Keratinocyte (primary cell): Measurements from ENCODE around the gene FBXO38. TPM values are rescaled to one million over a fixed set of nuclear protein-coding genes. Genes with fewer than 3 reads are reported as not detected.

Experiments
- DNase-seq: peaks from one replicate; pipeline ENCODE4 v3.0.0-alpha.2; 2011; ENCODE audit warnings: low read depth, missing footprints, low spot score
- FAIRE-seq: peaks from 2 replicates; lab custom pipeline; 2011; peaks lifted over from hg19 to GRCh38; lab: Jason Lieb, UNC
- H2AFZ ChIP-seq: 2 replicates; pipeline ENCODE4 v1.6.0; 2012; ENCODE audit warnings: low read length, control low read depth, inconsistent platforms; ENCODE audit not compliant: control insufficient read depth
- H3K27ac ChIP-seq: 2 replicates; pipeline ENCODE4 v1.5.1; 2011; ENCODE audit warnings: low read length; ENCODE audit not compliant: control insufficient read depth, insufficient read depth
- H3K27me3 ChIP-seq: 3 replicates; pipeline ENCODE4 v1.6.0; 2011; ENCODE audit warnings: low read length; ENCODE audit not compliant: control insufficient read depth, insufficient read depth; ENCODE audit errors: extremely low read depth
- H3K36me3 ChIP-seq, 2 experiments: 2 replicates in 1 of 2; 3 replicates in 1 of 2; pipeline ENCODE4 v1.5.1; 2011; ENCODE audit warnings: low read length in 2 of 2, mild to moderate bottlenecking in 1 of 2; ENCODE audit not compliant: control insufficient read depth in 2 of 2, insufficient read depth in 2 of 2; ENCODE audit errors: extremely low read depth in 1 of 2
- H3K4me1 ChIP-seq: 3 replicates; pipeline ENCODE4 v1.5.1; 2011; ENCODE audit warnings: low read length; ENCODE audit not compliant: control insufficient read depth, insufficient read depth; ENCODE audit errors: extremely low read depth
- H3K4me2 ChIP-seq: 3 replicates; pipeline ENCODE4 v1.6.0; 2011; ENCODE audit warnings: low read depth, low read length; ENCODE audit not compliant: control insufficient read depth, insufficient read depth; ENCODE audit errors: extremely low read depth
- H3K4me3 ChIP-seq, 3 experiments: fragments of 200-600 bp in 1 of 3; sonication (generic) in 1 of 3; 2 replicates in 2 of 3; 3 replicates in 1 of 3; pipeline ENCODE4 v1.5.1; 2011 to 2016; ENCODE audit warnings: low read length in 3 of 3, mild to moderate bottlenecking in 3 of 3, control low read depth in 2 of 3, inconsistent platforms in 1 of 3, low read depth in 1 of 3, mixed read lengths in 1 of 3, mixed run types in 1 of 3, moderate library complexity in 1 of 3; ENCODE audit not compliant: control insufficient read depth in 2 of 3, insufficient read depth in 2 of 3; ENCODE audit errors: extremely low read depth in 1 of 3
- H3K79me2 ChIP-seq: 2 replicates; pipeline ENCODE4 v1.6.0; 2012; ENCODE audit warnings: low read length; ENCODE audit not compliant: control insufficient read depth, insufficient read depth
- H3K9ac ChIP-seq: 3 replicates; pipeline ENCODE4 v1.6.0; 2011; ENCODE audit warnings: low read length; ENCODE audit not compliant: control insufficient read depth, insufficient read depth; ENCODE audit errors: extremely low read depth
- H3K9me1 ChIP-seq: 3 replicates; pipeline ENCODE4 v1.6.0; 2011; ENCODE audit warnings: low read length; ENCODE audit not compliant: control insufficient read depth, insufficient read depth; ENCODE audit errors: extremely low read depth
- H3K9me3 ChIP-seq: 2 replicates; pipeline ENCODE4 v1.5.1; 2012; ENCODE audit warnings: low read depth, low read length; ENCODE audit not compliant: control insufficient read depth
- H4K20me1 ChIP-seq: 3 replicates; pipeline ENCODE4 v1.6.0; 2011; ENCODE audit warnings: low read length; ENCODE audit not compliant: control insufficient read depth, insufficient read depth; ENCODE audit errors: extremely low read depth
- EZH2 ChIP-seq: IDR thresholded peaks from one replicate; pipeline ENCODE4 v1.6.1; 2012; ENCODE audit warnings: inconsistent platforms, mild to moderate bottlenecking, low read length, moderate library complexity
- dilution Hi-C: fragments of 300-500 bp; cut with MboI; formaldehyde crosslinking; loops from one replicate; pipeline ENCODE4 v1.7.0; 2020; ENCODE audit warnings: low sequenced_read_pairs; ENCODE audit not compliant: extremely low pct_ligation_motif_present
- polyA plus RNA-seq, 5 experiments: library from polyadenylated mRNA; depleted of rRNA in 3 of 5; stranded (reverse) in 3 of 5; stranded (forward) in 1 of 5; unstranded in 1 of 5; fragments of >200 nt; gene quantifications; 1 replicate in 1 of 5; 2 replicates in 3 of 5; 3 replicates in 1 of 5; pipeline versions ENCODE4 v1.2.1 to v1.2.3, GENCODE V29; 2011 to 2012; ENCODE audit warnings: missing spikeins in 2 of 5, low read depth in 1 of 5, low replicate concordance in 1 of 5
- TF ChIP-seq, protein P1 (sequence below), 3 experiments: IDR thresholded peaks in 1 of 3; conservative IDR thresholded peaks in 1 of 3; optimal IDR thresholded peaks in 1 of 3; 2 replicates in 2 of 3; 3 replicates in 1 of 3; pipeline versions ENCODE3 to v1.5.1; 2011; ENCODE audit warnings: low read length in 3 of 3, mild to moderate bottlenecking in 3 of 3, moderate library complexity in 2 of 3, control low read depth in 1 of 3, inconsistent platforms in 1 of 3; ENCODE audit not compliant: insufficient read depth in 2 of 3; ENCODE audit errors: extremely low read depth in 1 of 3

FBXO38 gene
- polyA plus RNA-seq, 1 donor (not counting 4 experiments of a cell fraction or from before 2014, with no cell fraction given) = 30.4 TPM

DNA sequence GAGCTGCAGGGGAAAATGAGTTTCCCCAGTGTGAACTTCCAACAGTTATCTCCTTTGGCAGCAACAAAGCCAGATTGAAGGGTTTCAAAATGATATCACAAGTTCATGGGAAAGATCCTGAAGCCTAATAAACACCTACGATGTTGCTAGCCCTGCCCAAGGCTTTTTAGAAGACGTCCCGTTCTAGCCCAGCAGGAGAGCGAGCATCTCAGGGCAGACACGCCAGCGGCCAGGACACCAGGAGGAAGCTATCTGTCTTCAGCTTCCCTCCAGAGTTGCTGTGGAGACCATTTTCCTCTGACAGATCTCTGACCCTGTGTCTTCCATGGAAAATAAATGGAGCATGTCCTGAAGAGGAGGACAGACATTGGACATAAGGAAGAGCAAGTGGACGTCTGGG lies 98.4 kb downstream of the FBXO38 start:
- H3K79me2 ChIP-seq = no peaks in the 10 kb centered on the region
- FAIRE-seq (no peak), DNase-seq (no peak)
- H3K9ac ChIP-seq = no peak overlapping the region
- H3K36me3 ChIP-seq = no peaks in the 10 kb centered on the region
- H3K27me3 ChIP-seq = no peaks in the 10 kb centered on the region
- H3K9me1 ChIP-seq = no peaks in the 10 kb centered on the region
- H3K9me3 ChIP-seq = no peaks in the 10 kb centered on the region
- dilution Hi-C loops = no loop called here
- no peaks in the 10 kb centered on the region for H4K20me1 ChIP-seq
- no peak overlapping the region for H2AFZ ChIP-seq
- H3K4me2 ChIP-seq = no peak overlapping the region
- H3K27ac ChIP-seq = no peak overlapping the region
- peaks cover 2% of the 10 kb centered on the region for H3K4me1 ChIP-seq
- no peak for TF ChIP-seq EZH2
- TF ChIP-seq, protein P1, sequence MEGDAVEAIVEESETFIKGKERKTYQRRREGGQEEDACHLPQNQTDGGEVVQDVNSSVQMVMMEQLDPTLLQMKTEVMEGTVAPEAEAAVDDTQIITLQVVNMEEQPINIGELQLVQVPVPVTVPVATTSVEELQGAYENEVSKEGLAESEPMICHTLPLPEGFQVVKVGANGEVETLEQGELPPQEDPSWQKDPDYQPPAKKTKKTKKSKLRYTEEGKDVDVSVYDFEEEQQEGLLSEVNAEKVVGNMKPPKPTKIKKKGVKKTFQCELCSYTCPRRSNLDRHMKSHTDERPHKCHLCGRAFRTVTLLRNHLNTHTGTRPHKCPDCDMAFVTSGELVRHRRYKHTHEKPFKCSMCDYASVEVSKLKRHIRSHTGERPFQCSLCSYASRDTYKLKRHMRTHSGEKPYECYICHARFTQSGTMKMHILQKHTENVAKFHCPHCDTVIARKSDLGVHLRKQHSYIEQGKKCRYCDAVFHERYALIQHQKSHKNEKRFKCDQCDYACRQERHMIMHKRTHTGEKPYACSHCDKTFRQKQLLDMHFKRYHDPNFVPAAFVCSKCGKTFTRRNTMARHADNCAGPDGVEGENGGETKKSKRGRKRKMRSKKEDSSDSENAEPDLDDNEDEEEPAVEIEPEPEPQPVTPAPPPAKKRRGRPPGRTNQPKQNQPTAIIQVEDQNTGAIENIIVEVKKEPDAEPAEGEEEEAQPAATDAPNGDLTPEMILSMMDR (optimal IDR thresholded peaks at IDR 0.05 in 1 of 3, IDR thresholded peaks at IDR 0.05 in 1 of 3, conservative IDR thresholded peaks at IDR 0.05 in 1 of 3; ENCODE audit: extremely low read depth in 1 of 3, insufficient read depth in 2 of 3, low read length in 3 of 3) = no peak
- H3K4me3 ChIP-seq = no peak overlapping the region

GRCh38 chr5:148482697-148483462 lies 99.1 kb downstream of the FBXO38 start:
- H3K79me2 ChIP-seq = no peaks in the 10 kb centered on the region
- H2AFZ ChIP-seq = no peak overlapping the region
- no peak overlapping the region for H3K4me2 ChIP-seq
- H3K9me3 ChIP-seq = no peaks in the 10 kb centered on the region
- no peak overlapping the region for H3K27ac ChIP-seq
- no peak for DNase-seq
- peaks cover 2% of the 10 kb centered on the region for H3K4me1 ChIP-seq
- H3K9me1 ChIP-seq = no peaks in the 10 kb centered on the region
- dilution Hi-C loops = no loop called here
- H3K4me3 ChIP-seq = no peak overlapping the region
- TF ChIP-seq, protein P1 (optimal IDR thresholded peaks at IDR 0.05 in 1 of 3, IDR thresholded peaks at IDR 0.05 in 1 of 3, conservative IDR thresholded peaks at IDR 0.05 in 1 of 3; ENCODE audit: extremely low read depth in 1 of 3, insufficient read depth in 2 of 3, low read length in 3 of 3) = peak; percentile 59 to 80 (median 70)
- no peak for TF ChIP-seq EZH2
- H3K36me3 ChIP-seq = no peaks in the 10 kb centered on the region
- no peak for FAIRE-seq
- H3K9ac ChIP-seq = no peak overlapping the region
- H3K27me3 ChIP-seq = no peaks in the 10 kb centered on the region
- no peaks in the 10 kb centered on the region for H4K20me1 ChIP-seq
